Sigmoid colon (tissue), 4 donors: Measurements from ENCODE around the gene CYP2S1.

Experiments
- POLR2A ChIP-seq, 2 donors: fragments of 450-650 bp; IDR thresholded peaks; one replicate each; pipeline ENCODE4 v1.6.1; 2016; ENCODE audit warnings: antibody characterized with exemption in 2 of 2, mild to moderate bottlenecking in 2 of 2, moderate library complexity in 2 of 2
- POLR2AphosphoS5 ChIP-seq, 4 donors: sonication (generic); formaldehyde crosslinking; IDR thresholded peaks; one replicate each; pipeline ENCODE4 v1.6.1; 2017; ENCODE audit warnings: antibody characterized with exemption in 4 of 4

GRCh38 chr19:41206456-41206855 lies 13.4 kb downstream of the CYP2S1 start:
- no peak for TF ChIP-seq POLR2A (IDR thresholded peaks at IDR 0.05)
- no peak for TF ChIP-seq POLR2AphosphoS5 (IDR thresholded peaks at IDR 0.05)
